22Rv1 (cell line): ENCODE measurements around the gene LRRC34.
A peak's percentile ranks its signal among the peaks of the same experiment; 100 is the strongest.

Source experiments
- CTCF ChIP-seq: fragments of 450-650 bp; IDR thresholded peaks from 2 replicates; pipeline ENCODE4 v1.5.1; 2017; ENCODE audit warnings: mild to moderate bottlenecking
- ZFX ChIP-seq: fragments of 450-650 bp; IDR thresholded peaks from 2 replicates; pipeline ENCODE4 v1.6.1; 2017; ENCODE audit warnings: antibody characterized with exemption, borderline replicate concordance

GRCh38 chr3:169813757-169814517 is 1.2 kb upstream of the LRRC34 start:
- TF ChIP-seq CTCF (peak; percentile 81), ZFX (no peak)
